ENCODE measurements around the gene YIF1A. TPM values are rescaled to one million over a fixed set of nuclear protein-coding genes. Genes with fewer than 3 reads are reported as not detected.

Gene YIF1A
- total RNA-seq, 1 experiment from 2014 or later = 64.3 TPM

DNA sequence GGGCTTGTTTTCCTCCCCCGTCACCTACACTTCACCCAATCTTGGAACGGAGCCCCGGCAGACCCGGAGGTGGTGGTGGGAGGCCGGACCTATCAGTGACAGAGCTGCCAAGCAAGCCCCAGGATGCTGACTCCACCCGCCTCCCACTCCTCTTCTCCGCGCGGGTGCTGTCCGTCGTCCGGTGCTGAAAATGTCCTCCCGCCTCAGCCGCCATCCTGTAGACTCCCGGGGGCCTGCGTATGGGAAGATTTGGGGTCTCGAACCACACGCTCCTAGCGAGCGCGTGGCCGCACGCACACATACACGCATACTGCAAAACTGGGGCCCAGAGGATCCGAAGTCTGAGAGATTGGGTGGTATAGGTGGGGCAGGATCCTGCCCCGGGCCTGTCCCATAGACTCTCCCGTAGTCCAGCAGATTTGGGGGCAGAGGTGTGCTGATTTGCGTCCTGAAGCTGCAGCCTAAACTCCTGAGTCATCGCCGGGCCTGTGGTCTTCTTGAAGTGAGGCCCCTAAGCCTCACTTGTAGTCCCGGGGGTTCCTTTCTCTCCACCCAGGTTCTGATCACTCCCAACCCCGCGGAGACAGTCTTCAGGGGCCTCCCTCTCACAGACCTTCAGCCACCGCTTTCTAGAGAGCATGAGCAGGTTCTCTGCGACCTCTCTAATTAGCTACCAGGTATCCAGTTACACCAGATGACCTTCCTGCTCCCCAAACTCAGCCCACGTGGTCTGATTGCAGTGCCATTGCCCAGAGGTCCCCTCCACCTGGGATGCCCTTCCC, 796 bp upstream of the YIF1A start:
- Histone ChIP-seq H3K79me1 (ENCODE audit: insufficient read depth, low read depth, low read length, poor library complexity, severe bottlenecking) (no peaks in the 10 kb centered on the region), H3K9me3 (ENCODE audit: control insufficient read depth, low read depth, low read length) (no peaks in the 10 kb centered on the region), H2AK5ac (ENCODE audit: insufficient read length, low read length) (no peak overlapping the region), H3K27me3 (ENCODE audit: insufficient read depth, low read length) (peaks cover 8% of the 10 kb centered on the region; the same call in 1 of the 2 replicates), H2AFZ (ENCODE audit: low read length) (no peak overlapping the region), H2BK12ac (ENCODE audit: insufficient read length, low read depth, low read length) (no peak overlapping the region), H4K8ac (replicated peaks; ENCODE audit: insufficient read length, low read depth, low read length) (no peak overlapping the region), H4K91ac (ENCODE audit: insufficient read length, low read depth, low read length) (no peak overlapping the region), H2BK5ac (ENCODE audit: insufficient read length, low read length) (no peak overlapping the region), H3K4me2 (ENCODE audit: insufficient read depth, insufficient read length, low read length) (peak overlapping the region; percentile 62), H3K18ac (ENCODE audit: insufficient read length, low read depth, low read length) (no peak overlapping the region), H3K14ac (ENCODE audit: insufficient read depth, low read length) (no peak overlapping the region), H2BK15ac (ENCODE audit: low read depth, low read length) (no peak overlapping the region), H3K23me2 (ENCODE audit: insufficient read length, low read depth, low read length, poor library complexity, severe bottlenecking) (peaks cover 13% of the 10 kb centered on the region), H3K4ac (ENCODE audit: low read depth, low read length) (no peak overlapping the region), H2BK20ac (ENCODE audit: low read depth, low read length, poor library complexity, severe bottlenecking) (no peak overlapping the region), H3K27ac (ENCODE audit: insufficient read length, low read depth, low read length) (no peak overlapping the region), H3K23ac (ENCODE audit: insufficient read length, low read depth, low read length) (no peak overlapping the region), H3K56ac (ENCODE audit: insufficient read length, low read depth, low read length) (no peak overlapping the region), H2BK120ac (ENCODE audit: low read depth, low read length, poor library complexity, severe bottlenecking) (no peak overlapping the region), H3K79me2 (ENCODE audit: insufficient read depth, low read length) (peaks cover 1% of the 10 kb centered on the region; the same call in 1 of the 2 replicates), H3K9ac (ENCODE audit: extremely low read depth, insufficient read length, low read length) (no peak overlapping the region), H3K4me1 (ENCODE audit: insufficient read depth, low read length) (peaks cover 6% of the 10 kb centered on the region), H3T11ph (ENCODE audit: low read length) (no peak overlapping the region), H4K5ac (ENCODE audit: insufficient read length, low read depth, low read length) (no peak overlapping the region), H4K20me1 (ENCODE audit: control insufficient read depth, insufficient read depth, insufficient read length) (no peaks in the 10 kb centered on the region)
- peak; percentile 93 for DNase-seq
- peak overlapping the region; percentile 93 to 96 (median 95) for H3K27ac Mint-ChIP-seq
- H3K4me3 Mint-ChIP-seq = peak overlapping the region; percentile 86 to 91
- H3K4me1 Mint-ChIP-seq = peaks cover 18 to 23% of the 10 kb centered on the region in 2 experiments
- peaks cover under 1 to 3% (median 2%) of the 10 kb centered on the region in 3 experiments; a peak in 6 of 7 replicates for H3K36me3 Mint-ChIP-seq (ENCODE audit: insufficient read depth in 1 of 3, low read depth in 3 of 3)
- WGBS (ENCODE audit: extremely low coverage, insufficient read length, low lambda C conversion rate) = no CpG with 5 or more reads among the region's 36 CpGs
- H3K9me3 Mint-ChIP-seq = no peaks in the 10 kb centered on the region; a peak in 1 of 5 replicates
- peaks cover 37% of the 10 kb centered on the region for H3K27me3 Mint-ChIP-seq (ENCODE audit: low read depth)
- TF ChIP-seq, protein P1, sequence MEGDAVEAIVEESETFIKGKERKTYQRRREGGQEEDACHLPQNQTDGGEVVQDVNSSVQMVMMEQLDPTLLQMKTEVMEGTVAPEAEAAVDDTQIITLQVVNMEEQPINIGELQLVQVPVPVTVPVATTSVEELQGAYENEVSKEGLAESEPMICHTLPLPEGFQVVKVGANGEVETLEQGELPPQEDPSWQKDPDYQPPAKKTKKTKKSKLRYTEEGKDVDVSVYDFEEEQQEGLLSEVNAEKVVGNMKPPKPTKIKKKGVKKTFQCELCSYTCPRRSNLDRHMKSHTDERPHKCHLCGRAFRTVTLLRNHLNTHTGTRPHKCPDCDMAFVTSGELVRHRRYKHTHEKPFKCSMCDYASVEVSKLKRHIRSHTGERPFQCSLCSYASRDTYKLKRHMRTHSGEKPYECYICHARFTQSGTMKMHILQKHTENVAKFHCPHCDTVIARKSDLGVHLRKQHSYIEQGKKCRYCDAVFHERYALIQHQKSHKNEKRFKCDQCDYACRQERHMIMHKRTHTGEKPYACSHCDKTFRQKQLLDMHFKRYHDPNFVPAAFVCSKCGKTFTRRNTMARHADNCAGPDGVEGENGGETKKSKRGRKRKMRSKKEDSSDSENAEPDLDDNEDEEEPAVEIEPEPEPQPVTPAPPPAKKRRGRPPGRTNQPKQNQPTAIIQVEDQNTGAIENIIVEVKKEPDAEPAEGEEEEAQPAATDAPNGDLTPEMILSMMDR (conservative IDR thresholded peaks at IDR 0.05) = no peak

All from H9 (cell line).